ENCODE measurements around the gene KCNQ5.
"Not testable (repeated sequence)": the region's sequence is repeated elsewhere in the genome, so short reads cannot be mapped to it uniquely, and the experiment has no call there.

Gene KCNQ5

GRCh38 chr6:72621291-72622093, at the start of gene KCNQ5:
Gene KCNQ5, plus strand, starts transcription at chr6:72622064.
- DNase-seq: peak in 34 of 56 donors; percentile 3 to 60 (median 36)

GRCh38 chr6:72579865-72580264, 42.0 kb upstream of the KCNQ5 start:
- DNase-seq: no peak

GRCh38 chr6:72580281-72580940, 41.5 kb upstream of the KCNQ5 start:
- peak in 17 of 56 donors; percentile 1 to 38 (median 5) for DNase-seq

GRCh38 chr6:72580950-72581349, 40.9 kb upstream of the KCNQ5 start:
- DNase-seq: not testable (repeated sequence)

- DNase-seq: no peak
Observed at GRCh38 chr6:72588155-72588554, 33.7 kb upstream of the KCNQ5 start.

- DNase-seq: no peak
Observed at GRCh38 chr6:72589096-72589495, 32.8 kb upstream of the KCNQ5 start.

- DNase-seq: no peak
Observed at GRCh38 chr6:72595812-72596211, 26.1 kb upstream of the KCNQ5 start.

GRCh38 chr6:72616406-72617015, 5.4 kb upstream of the KCNQ5 start:
- DNase-seq: no peak

GRCh38 chr6:72617721-72618120, 4.1 kb upstream of the KCNQ5 start:
- DNase-seq: no peak

- DNase-seq: peak in 55 of 56 donors; percentile 10 to 94 (median 75)
Observed at GRCh38 chr6:72619883-72620696, 1.8 kb upstream of the KCNQ5 start.

GRCh38 chr6:72620871-72621290, 983 bp upstream of the KCNQ5 start:
- peak in 20 of 56 donors; percentile 9 to 58 (median 41) for DNase-seq

GRCh38 chr6:72622094-72622940, 453 bp downstream of the KCNQ5 start:
- DNase-seq: peak in 32 of 56 donors; percentile 3 to 63 (median 38)

GRCh38 chr6:72623808-72624207, 1.9 kb downstream of the KCNQ5 start:
- DNase-seq: no peak

GRCh38 chr6:72624557-72625160, 2.8 kb downstream of the KCNQ5 start:
- DNase-seq: no peak

GRCh38 chr6:72626126-72626525, 4.3 kb downstream of the KCNQ5 start:
- no peak for DNase-seq

- DNase-seq: no peak
Observed at GRCh38 chr6:72627539-72627938, 5.7 kb downstream of the KCNQ5 start.

- no peak for DNase-seq
Observed at GRCh38 chr6:72631480-72631879, 9.6 kb downstream of the KCNQ5 start.

- no peak for DNase-seq
Observed at GRCh38 chr6:72635636-72636035, 13.8 kb downstream of the KCNQ5 start.

- DNase-seq: no peak
Observed at GRCh38 chr6:72636215-72636614, 14.4 kb downstream of the KCNQ5 start.

GRCh38 chr6:72636786-72637185, 14.9 kb downstream of the KCNQ5 start:
- no peak for DNase-seq
